Activated CD4-positive, alpha-beta T cell treated with anti-CD3 and anti-CD28 coated beads, Interleukin-2, Interleukin-6, amounts not matched to agents 100 ng/mL and 50 ng/mL, durations not matched to agents 16 hours and 8 hours (primary cell): ENCODE measurements around the gene MTHFD2L.
A peak's percentile ranks its signal among the peaks of the same experiment; 100 is the strongest.
"Not testable (repeated sequence)": the region's sequence is repeated elsewhere in the genome, so short reads cannot be mapped to it uniquely, and the experiment has no call there.

ENCODE experiments used
- DNase-seq: peaks from one replicate; pipeline ENCODE4 v3.0.0-alpha.2; 2020

MTHFD2L gene

DNA sequence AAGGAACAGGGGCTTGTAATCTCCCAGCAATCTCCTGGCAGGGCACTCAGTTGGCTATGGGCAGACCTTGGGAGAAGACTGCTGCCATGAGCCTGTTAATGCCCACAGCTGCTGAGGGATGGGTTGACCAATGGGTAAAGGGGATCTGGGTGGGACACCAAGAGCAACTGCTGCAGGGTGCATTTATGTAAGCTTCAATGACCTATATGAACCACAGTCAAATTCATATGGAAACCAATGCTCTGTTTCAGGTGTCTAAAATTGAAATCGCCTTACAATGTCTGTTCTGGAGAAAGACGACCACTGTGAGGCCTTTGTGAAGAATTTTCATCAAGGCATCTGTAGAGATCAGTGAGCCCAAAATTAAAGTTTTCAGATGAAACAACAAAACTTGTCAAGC is 156.4 kb downstream of the MTHFD2L start:
- DNase-seq: no peak

DNA sequence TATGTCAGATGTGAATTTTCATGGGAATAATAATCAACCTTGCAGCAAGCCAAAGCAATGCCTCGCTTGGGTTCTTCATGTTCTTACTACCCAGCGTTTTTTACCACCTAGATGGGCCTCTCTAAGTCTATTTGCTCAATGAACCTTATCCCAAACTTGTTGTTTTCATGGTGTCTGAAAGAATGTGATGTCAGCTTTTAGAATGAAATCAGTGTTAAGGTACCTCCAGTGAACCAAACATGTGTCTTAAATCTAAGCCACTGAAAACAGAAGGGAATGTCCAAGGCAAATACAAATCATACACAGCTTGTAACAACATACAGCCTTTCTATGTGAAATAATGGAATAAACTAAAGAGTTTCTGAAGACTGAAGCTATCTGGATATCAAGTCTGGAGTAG is 157.0 kb downstream of the MTHFD2L start:
- no peak for DNase-seq

DNA sequence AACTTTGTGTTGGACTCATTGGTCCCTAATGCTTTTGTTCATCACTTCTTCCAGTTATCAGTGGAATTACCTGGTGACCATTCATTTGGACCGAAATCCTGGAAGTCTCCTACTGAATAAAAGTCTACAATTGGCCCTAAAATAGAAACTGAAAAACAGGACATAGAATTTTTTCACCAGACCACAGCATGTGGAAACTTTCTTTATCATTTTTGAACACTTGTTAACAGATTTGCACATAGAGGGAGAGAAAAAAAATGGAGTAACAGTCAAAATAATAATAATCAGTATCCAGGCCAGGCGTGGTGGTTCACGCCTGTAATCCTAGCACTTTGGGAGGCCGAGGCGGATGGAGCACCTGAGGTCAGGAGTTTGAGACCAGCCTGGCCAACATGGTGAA is 157.5 kb downstream of the MTHFD2L start:
- DNase-seq: no peak

DNA sequence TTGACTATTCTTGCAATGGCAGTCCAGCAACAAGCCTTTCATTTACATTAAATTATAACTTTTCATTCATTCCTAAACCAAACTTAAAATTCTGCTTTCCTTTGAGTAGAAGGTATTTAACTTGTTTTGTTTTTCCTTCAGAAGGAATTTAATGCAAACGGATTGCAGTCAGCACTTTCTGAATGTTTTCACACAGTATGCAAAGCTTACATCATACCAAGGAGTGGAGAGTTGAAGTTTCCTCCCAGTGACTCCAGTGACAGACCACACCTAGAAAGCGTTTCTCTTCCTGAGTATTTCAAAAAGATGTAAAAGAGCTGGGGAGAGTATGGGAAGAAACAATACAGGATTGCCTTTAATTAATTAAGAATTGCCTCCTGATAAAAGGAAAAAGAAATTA is 158.5 kb downstream of the MTHFD2L start:
- no peak for DNase-seq

DNA sequence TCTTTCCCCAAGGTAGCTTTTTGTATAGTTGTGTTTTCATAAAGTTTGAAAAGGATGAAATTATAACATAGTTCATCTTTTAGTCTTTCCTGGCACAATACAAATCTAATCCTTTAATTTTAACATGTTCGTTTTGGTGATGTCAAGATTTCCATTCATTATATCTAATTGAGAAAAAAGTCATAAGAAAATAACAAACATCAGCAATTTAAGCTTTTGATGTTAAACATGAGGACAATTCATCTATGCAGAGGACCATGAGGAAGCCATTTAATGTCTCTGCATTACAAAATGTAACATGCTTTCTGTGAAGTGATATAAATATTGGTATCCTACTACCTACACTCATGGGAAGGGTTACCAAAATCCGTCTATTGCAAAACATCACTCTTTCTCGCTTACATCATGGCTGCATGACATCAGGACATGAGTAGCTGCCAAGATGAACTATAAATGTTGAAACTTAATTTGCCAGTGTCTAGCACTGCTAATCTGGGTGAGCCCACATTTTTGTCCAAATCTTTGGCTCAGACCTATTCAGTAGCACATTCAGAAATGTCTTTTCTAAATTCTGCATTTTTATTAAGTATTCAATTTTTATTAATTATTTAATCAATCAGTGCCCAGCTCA is 159.8 kb downstream of the MTHFD2L start:
- no peak for DNase-seq

DNA sequence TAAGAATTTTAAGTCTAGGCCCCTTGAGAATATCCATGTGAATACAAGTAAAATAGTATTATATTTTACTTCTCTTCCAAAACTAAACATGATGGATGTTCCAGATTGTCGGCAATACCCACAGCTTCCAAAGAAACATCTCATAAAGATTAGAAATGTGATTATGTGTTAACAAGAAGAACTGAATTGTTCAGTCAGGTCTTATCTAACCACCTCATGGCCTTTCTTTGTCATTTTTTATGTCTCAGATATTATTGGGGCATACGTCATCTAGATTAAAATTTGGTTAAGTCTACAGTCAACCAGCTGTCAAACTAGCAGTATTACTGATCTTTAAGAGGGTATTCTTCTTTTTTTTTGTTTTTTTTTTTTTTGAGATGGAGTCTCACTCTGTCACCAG is 160.4 kb downstream of the MTHFD2L start:
- no peak for DNase-seq

DNA sequence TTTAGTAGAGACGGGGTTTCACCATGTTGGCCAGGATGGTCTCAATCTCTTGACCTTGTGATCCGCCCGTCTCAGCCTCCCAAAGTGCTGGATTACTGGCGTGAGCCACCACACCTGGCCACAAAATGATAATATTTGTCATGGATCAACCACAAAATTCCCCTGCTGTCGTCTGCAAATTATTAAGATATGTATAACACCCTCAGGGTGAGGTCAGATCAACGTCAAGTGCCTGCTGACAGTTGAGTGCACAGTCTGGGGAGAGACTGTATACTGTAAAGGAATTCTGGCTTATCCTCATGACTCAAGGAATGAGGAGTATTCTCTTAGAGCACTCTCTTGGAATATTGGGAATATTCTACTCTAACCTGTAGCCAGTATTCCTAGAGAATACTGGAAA is 161.6 kb downstream of the MTHFD2L start:
- DNase-seq: no peak

DNA sequence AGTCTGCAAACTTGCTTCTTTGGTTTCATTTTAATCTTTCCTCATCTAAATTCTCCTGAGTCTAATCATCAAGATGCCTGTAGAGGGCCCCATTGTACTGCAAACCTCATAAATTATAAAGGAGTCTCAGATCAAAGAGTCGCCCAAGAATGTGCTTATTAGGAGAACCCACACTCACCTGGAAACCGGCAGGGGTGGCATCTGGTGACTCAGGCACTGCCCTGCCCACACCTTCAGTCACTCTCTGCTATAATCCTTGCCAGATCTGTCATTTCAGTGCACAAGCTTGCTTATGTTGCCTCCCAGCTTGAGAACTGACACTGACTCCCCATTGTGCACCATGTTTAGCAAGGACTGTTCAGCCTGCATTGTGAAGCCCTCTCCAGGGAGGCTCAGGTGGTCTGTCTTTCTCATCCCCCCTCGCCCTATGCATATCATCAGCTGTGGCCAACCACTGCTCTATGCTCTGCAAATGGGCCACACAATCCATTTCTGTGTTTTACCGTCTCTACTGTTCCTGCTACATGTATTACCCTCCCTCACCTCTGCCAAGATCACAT is 162.7 kb downstream of the MTHFD2L start:
- DNase-seq: peak; percentile 40

DNA sequence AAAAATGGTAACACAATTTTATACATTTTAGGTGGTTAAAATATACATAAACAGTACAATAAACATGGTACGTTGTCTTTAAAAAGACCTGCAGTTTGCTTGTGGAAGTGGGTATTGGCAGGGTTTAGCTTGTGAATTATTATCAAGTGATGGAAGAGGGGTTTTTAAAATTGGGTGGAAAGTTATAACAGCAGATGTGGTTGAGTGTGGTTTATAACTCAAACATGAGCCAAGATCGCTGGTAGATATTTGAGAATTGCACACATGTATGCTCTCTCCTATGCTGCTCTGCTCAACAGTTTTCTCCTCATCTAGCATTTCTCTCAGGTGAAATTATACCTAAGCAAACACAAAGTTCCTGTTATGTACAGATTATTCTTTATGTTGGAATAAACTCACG is 164.4 kb downstream of the MTHFD2L start:
- DNase-seq: no peak

DNA sequence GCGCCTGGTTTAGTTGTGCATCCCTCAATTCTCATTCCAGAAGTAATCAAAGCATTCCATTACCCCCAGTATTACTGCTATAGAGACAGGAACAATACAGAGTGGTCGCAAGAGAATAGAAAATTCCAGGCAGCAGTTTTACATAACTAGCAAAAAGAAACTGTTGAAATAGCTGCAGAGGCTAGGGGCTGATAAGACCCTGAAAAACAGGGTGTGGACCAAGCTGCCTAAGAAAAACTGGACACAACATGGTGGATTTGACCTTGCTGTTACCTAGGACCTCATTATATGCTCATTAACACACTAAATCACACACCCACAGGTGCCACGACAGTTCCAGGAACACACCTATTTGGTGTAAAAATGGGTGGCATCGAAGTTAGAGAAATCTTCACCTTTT is 165.7 kb downstream of the MTHFD2L start:
- no peak for DNase-seq

DNA sequence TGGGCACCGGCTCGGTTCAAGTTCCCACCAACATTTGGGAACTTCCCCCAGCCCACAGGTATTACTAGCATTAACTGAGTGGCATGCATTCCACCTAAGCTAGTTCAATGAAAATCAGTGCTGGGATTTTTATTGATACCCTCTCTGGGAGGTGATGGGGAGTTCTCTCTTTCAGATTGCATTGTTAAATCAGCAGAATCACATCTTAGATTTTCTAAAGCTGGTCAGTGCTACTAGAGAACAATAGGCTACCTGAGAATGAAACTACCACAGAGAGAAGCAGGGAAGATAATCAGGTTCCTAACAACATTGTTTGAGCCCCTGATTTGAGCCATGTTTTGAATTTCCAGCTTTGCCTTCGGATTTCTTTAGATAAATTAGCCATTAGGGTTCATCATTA is 166.3 kb downstream of the MTHFD2L start:
- no peak for DNase-seq

DNA sequence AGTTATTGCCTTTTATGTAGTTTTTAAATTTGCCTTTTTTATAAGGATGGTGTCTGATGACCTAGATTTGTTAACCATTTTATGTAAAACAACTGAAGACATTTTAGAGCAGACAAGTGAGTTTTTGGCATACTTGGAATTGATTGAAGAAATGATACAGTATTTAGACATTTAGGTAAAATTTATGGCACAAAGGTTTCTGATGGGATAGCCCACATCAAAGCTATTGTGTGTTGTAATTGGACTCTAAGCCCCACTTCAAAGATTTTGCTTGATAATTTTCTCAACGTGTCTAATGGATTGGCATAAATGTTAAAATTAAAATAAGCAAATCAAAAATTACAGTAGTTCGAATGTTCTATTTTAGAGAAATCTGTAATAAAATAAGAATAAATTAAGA is 168.0 kb downstream of the MTHFD2L start:
- no peak for DNase-seq

DNA sequence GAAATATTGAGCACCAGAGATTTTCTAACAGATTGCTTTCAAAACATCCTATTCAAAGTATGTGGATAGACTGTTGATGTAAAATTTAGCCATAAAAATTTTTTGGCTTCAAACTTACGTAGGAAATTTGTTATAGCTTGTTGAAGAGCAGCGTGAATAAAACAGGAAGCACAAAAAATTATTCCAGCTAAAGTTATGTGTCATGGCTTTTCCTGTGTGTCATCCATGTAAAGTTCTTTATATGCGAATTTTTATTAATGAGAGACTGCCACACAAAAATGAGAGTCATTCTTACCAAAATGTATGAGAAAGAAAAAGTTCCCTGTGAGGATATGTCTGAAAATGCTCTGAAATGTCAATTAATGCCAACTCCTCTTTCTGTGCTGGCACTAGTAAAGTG is 169.8 kb downstream of the MTHFD2L start:
- DNase-seq: no peak

DNA sequence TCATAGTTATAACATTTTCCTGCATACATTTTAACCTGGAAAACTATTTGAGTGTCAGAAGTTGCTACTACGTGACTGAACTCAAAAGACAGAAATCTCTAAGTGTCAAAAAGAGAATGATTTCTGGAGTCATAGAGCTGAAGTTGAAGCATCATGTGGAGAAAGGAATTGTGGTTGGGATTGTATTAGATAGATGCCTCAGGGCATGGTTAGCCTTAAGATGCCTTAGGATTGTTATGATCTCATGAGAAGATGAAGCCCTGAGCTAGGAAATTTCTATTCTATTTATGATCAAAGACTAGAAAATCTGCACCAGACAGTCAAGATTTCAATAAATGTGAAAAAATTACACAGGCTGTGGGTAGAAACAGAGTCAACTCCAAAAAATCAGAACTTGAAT is 170.6 kb downstream of the MTHFD2L start:
- DNase-seq: no peak

DNA sequence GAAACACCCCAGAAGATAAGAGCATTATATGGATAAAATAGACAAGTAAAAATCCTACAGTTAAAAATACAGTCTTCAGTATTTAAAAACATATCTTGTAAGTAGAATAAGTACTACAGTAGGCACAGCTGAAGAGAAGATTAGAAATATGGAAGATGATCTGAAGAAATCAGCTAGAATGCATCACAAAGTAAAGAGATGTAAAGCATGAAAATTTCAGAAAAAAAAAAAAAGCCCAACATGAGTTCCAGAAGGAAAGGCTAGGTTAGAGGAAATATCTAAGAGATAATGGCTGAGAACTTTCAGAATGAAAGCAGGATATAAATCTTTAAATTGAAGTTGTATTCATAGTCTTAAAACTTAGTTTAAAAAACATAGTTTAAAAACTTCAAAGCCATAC is 171.4 kb downstream of the MTHFD2L start:
- no peak for DNase-seq

DNA sequence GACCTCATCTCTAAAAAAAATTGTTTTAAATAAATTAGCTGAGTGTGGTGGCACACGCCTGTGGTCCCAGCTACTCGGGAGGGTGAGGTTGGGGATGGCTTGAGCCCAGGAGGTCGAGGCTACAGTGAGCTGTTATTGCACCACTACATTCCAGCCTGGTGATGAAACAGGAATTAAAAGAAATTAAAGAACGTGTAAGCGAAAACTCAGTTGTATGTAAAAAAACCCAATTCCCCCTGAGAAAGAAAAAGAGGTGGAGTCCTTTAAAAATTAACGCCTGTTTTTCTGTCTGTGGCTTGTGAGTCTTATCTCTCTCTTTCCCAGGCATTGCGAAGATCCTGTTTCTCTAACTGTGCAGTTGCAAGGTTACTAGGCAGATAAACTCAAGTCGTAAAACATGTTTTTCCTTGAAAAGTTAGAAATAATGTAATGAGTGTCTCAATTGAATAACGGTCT is 172.4 kb downstream of the MTHFD2L start:
- no peak for DNase-seq

DNA sequence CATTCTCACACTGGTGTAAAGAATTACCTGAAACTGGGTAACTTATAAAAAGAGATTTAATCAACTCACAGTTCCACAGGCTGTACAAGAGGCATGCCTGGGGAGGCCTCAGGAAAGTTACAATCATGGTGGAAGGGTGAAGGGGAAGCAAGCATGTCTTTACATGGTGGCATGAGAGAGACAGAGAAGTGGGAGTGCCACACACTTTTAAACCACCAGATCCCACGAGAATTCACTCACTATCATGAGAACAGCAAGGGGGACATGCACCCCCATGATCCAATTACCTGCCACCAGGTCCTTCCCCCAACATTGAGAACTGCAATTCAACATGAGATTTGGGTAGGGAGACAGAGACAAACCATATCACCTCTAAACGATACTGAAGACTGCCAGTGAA is 173.3 kb downstream of the MTHFD2L start:
- DNase-seq: no peak

DNA sequence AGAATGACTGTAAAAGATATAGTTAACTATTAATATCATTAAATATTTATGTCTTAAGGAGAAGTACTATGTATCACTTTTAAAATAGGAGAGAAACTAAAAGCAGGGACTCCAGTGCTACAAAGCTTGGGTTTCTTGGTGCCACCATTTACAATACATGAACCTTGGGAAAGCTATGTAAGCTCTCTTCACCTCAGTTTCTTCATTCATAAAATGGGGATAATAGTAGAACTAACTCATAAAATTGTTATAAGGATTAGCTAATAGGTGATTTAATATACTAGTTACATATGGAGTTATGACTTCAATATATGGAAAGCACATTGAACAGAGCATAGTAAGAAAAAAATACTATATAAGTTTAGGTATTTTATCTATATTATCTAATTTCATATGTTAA is 174.0 kb downstream of the MTHFD2L start:
- no peak for DNase-seq

DNA sequence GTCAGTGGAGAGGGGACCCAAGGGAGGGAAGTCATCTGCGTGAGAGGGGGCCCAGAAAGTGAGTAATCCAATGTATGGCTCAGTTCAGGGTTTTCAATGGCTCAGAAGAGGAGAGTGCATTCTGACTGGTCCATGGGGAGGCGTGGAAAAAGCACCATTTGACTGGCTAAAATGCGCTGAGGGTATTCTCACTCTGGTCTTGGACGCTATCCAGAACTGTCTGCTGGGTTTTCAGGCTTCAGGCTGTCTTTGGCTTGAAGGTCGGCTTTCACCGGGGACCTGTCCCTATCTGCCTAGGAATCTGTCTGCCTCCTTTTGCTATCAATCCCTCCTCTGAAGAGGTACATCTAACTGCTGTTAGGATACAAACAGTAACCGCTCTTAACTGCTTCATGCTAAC is 176.7 kb downstream of the MTHFD2L start:
- DNase-seq: no peak

DNA sequence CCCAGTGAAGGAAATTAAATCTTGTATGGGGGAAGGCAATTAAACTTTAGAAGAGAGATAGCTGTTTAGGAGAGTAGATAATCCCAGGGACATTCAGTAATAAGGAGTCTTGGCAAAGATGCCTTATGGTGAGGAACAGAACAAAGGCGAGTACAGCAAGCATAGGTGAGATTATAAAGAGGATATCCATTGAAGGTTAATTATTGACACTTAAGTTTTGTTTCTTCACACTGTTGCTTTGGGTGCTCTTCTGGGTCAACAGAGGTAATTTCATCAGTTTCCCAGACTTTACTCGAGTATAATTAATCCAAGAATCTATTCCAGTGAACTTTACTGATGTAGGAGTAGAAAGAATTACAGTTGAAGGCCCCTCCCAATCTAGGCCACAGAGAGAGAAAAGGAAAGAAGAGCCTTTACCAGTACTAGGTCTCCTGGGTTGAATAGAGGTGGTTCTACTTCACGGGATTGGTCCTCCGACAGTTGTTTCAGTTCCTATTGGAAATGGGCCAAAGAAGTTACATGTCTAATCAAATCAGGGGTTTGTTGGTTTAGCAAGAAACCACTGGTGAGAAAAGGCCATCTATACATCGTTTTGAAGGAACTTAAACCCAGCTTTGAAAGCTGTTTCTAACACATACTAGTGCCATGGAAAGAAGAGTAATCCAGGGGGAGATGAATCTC is 177.6 kb downstream of the MTHFD2L start:
- DNase-seq: no peak

DNA sequence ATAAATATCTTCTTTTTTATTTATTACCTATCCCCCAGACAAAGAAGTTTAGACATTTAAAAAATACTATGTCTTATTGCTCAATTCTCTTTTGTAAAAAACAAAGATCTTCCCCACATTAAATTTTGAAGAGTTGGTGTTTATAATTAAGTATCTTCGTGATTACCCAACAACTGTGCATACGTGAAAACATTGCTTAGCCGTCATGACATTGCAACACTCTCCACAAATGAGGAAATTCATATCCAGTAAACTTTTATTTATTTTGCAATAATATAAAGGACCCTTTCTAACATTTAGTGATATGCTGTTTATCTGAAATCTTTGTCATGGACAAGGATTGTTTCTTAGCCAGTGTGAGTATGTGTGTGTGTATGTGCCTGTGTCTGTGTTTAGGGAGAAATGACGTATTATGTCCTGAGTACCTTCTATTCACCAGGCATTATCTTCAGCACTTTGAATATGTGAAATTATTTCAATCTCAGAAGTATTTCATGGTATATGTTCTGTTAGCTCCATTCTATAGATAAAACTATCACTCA is 180.9 kb downstream of the MTHFD2L start:
- no peak for DNase-seq

DNA sequence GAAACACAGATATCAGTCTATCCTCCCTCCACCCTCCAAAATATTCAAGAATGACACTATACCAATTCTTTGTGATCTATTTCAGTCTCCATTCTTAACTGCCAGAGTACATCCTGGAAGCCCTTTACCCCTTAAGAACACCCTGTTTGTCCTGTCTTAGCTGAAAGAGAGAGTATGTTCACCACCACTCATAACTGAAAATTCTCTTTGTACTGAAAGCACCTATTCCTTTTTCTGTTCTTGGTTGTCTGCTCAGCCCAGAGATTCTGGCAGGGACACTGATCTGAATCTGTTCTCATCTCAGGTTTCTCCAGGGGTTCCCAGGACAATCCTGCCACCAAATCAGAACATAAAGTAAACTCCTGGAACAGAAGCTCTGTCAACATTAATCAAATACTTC is 181.6 kb downstream of the MTHFD2L start:
- no peak for DNase-seq

DNA sequence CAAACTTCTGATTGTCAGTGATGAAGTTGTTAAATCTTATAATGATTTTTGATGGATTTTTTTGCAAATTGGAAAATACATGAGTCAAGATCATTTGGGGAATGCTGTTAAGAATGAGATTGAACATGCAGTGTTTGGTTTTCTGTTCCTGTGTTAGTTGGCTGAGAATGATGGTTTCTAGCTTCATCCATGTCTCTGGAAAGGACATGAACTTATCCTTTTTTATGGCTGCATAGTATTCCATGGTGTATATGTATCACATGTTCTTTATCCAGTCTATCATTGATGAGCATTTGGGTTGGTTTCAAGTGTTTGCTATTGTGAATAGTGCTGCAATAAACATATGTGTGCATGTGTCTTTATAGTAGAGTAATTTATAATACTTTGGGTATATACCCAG is 182.5 kb downstream of the MTHFD2L start:
- DNase-seq: not testable (repeated sequence)

DNA sequence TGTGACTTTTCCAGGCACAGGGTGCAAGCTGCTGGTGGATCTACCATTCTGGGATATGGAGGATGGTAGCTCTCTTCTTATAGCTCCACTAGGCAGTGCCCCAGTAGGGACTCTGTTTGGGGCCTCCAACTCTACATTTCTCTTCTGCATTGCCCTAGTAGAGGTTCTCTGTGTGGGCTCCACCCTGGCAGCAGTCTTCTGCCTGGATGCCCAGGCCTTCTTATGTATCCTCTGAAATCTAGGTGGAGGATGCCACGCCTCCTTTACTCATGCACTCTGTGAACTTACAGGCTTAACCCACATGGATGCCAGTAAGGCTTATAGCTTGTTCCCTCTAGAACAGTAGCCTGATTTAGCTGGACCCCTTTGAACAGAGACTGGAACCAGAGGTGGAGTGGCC is 186.1 kb downstream of the MTHFD2L start:
- DNase-seq: no peak
